UCSD-AML1 (cell line): ENCODE measurements around the gene SYPL2.
"Not testable (repeated sequence)": the region's sequence is repeated elsewhere in the genome, so short reads cannot be mapped to it uniquely, and the experiment has no call there.

Source experiments
- DNase-seq: peaks from one replicate; lab custom pipeline; 2025; ENCODE audit not compliant: unreplicated experiment; lab: John Stamatoyannopoulos, UW

Gene SYPL2

GRCh38 chr1:109466452-109467300 lies at the start of gene SYPL2:
TSS of gene SYPL2 (plus strand) at chr1:109466546. CDS start at chr1:109466844, 298 bp downstream.
- DNase-seq, result no peak

GRCh38 chr1:109423498-109423897 lies 42.8 kb upstream of the SYPL2 start:
- DNase-seq, result no peak

- peak; percentile 84 for DNase-seq
Measured at GRCh38 chr1:109425391-109426280, 40.7 kb upstream of the SYPL2 start.

GRCh38 chr1:109426281-109427170 lies 39.8 kb upstream of the SYPL2 start, which contains the start of gene PSMA5:
TSS of gene PSMA5 (minus strand) at chr1:109426448. CDS start at chr1:109426330, 118 bp downstream.
- DNase-seq, result peak; percentile 96

GRCh38 chr1:109427171-109427467 lies 39.2 kb upstream of the SYPL2 start:
- no peak for DNase-seq

- no peak for DNase-seq
Measured at GRCh38 chr1:109432336-109432735, 34.0 kb upstream of the SYPL2 start.

- DNase-seq, result no peak
Measured at GRCh38 chr1:109433322-109433721, 33.0 kb upstream of the SYPL2 start.

GRCh38 chr1:109434484-109434883 lies 31.9 kb upstream of the SYPL2 start:
- DNase-seq, result no peak

- DNase-seq, result no peak
Measured at GRCh38 chr1:109438798-109439297, 27.5 kb upstream of the SYPL2 start.

- DNase-seq, result no peak
Measured at GRCh38 chr1:109441069-109441468, 25.3 kb upstream of the SYPL2 start.

GRCh38 chr1:109443476-109443875 lies 22.9 kb upstream of the SYPL2 start:
- DNase-seq, result no peak

GRCh38 chr1:109444346-109444745 lies 22.0 kb upstream of the SYPL2 start:
- no peak for DNase-seq

GRCh38 chr1:109445949-109446695 lies 20.2 kb upstream of the SYPL2 start:
- not testable (repeated sequence) for DNase-seq

GRCh38 chr1:109447524-109447923 lies 18.8 kb upstream of the SYPL2 start:
- DNase-seq, result no peak

- no peak for DNase-seq
Measured at GRCh38 chr1:109454497-109455133, 11.7 kb upstream of the SYPL2 start.

GRCh38 chr1:109457819-109458218 lies 8.5 kb upstream of the SYPL2 start:
- no peak for DNase-seq

- DNase-seq, result no peak
Measured at GRCh38 chr1:109466125-109466451, 258 bp upstream of the SYPL2 start.

GRCh38 chr1:109467301-109467777 lies 993 bp downstream of the SYPL2 start:
- no peak for DNase-seq

- DNase-seq, result no peak
Measured at GRCh38 chr1:109468061-109468460, 1.7 kb downstream of the SYPL2 start.

- no peak for DNase-seq
Measured at GRCh38 chr1:109468903-109469302, 2.6 kb downstream of the SYPL2 start.
